ENCODE measurements around the gene FUOM.

The FUOM gene

GRCh38 chr10:133351408-133352318 lies 6.2 kb downstream of the FUOM start:
- Mint-ChIP-seq H3K4me3 (no peak overlapping the region), H3K27me3 (peaks cover 12% of the 10 kb centered on the region), H3K4me1 (peaks cover 10% of the 10 kb centered on the region), H3K9me3 (no peaks in the 10 kb centered on the region), H3K27ac (no peak overlapping the region)
- no peak for DNase-seq
- ATAC-seq = no peak

- Mint-ChIP-seq H3K9me3 (no peaks in the 10 kb centered on the region), H3K27me3 (peaks cover 19% of the 10 kb centered on the region), H3K27ac (peak overlapping the region in 1 of 2 donors; percentile 48), H3K4me1 (peaks cover 4% of the 10 kb centered on the region), H3K4me3 (no peak overlapping the region)
- DNase-seq (no peak), ATAC-seq (no peak)
Measured at GRCh38 chr10:133350950-133351329, 6.9 kb downstream of the FUOM start.

GRCh38 chr10:133350283-133350949 lies 7.4 kb downstream of the FUOM start:
- H3K4me3 Mint-ChIP-seq = no peak overlapping the region
- no peak for DNase-seq
- H3K9me3 Mint-ChIP-seq = no peaks in the 10 kb centered on the region
- peak overlapping the region in 1 of 2 donors; percentile 48 for H3K27ac Mint-ChIP-seq
- H3K27me3 Mint-ChIP-seq = peaks cover 25% of the 10 kb centered on the region
- no peak for ATAC-seq
- no peaks in the 10 kb centered on the region for H3K4me1 Mint-ChIP-seq

GRCh38 chr10:133349577-133350011 lies 8.2 kb downstream of the FUOM start:
- DNase-seq (no peak), ATAC-seq (no peak)
- no peaks in the 10 kb centered on the region for H3K4me1 Mint-ChIP-seq
- no peak overlapping the region for H3K4me3 Mint-ChIP-seq
- peaks cover 33% of the 10 kb centered on the region for H3K27me3 Mint-ChIP-seq
- no peaks in the 10 kb centered on the region for H3K9me3 Mint-ChIP-seq
- no peak overlapping the region for H3K27ac Mint-ChIP-seq

- no peak for DNase-seq
- no peak overlapping the region for H3K4me3 Mint-ChIP-seq
Measured at GRCh38 chr10:133349160-133349568, 8.7 kb downstream of the FUOM start.

GRCh38 chr10:133347710-133348517 lies 9.9 kb downstream of the FUOM start:
- Mint-ChIP-seq H3K4me1 (no peaks in the 10 kb centered on the region), H3K27ac (no peak overlapping the region), H3K4me3 (no peak overlapping the region), H3K27me3 (peaks cover 47% of the 10 kb centered on the region), H3K9me3 (no peaks in the 10 kb centered on the region)
- DNase-seq = no peak
- no peak for ATAC-seq

More at GRCh38 chr10:133349160-133349568, 8.7 kb downstream of the FUOM start:
- peak overlapping the region in 1 of 2 donors; percentile 19 for H3K27ac Mint-ChIP-seq
- ATAC-seq = no peak
- H3K9me3 Mint-ChIP-seq = no peaks in the 10 kb centered on the region
- H3K4me1 Mint-ChIP-seq = no peaks in the 10 kb centered on the region
- H3K27me3 Mint-ChIP-seq = peaks cover 37% of the 10 kb centered on the region

GRCh38 chr10:133346413-133346812 lies 11.4 kb downstream of the FUOM start:
- ATAC-seq (peak; percentile 11), DNase-seq (no peak)
- H3K4me1 Mint-ChIP-seq = no peaks in the 10 kb centered on the region
- H3K9me3 Mint-ChIP-seq = no peaks in the 10 kb centered on the region
- no peak overlapping the region for H3K4me3 Mint-ChIP-seq
- no peak overlapping the region for H3K27ac Mint-ChIP-seq
- peaks cover 56% of the 10 kb centered on the region for H3K27me3 Mint-ChIP-seq

- H3K27ac Mint-ChIP-seq = no peak overlapping the region
- no peaks in the 10 kb centered on the region for H3K4me1 Mint-ChIP-seq
- H3K27me3 Mint-ChIP-seq = peaks cover 54% of the 10 kb centered on the region
- no peaks in the 10 kb centered on the region for H3K9me3 Mint-ChIP-seq
- no peak overlapping the region for H3K4me3 Mint-ChIP-seq
- ATAC-seq = no peak
- DNase-seq = no peak
Measured at GRCh38 chr10:133344236-133344635, 13.6 kb downstream of the FUOM start.

GRCh38 chr10:133343558-133343957 lies 14.3 kb downstream of the FUOM start:
- Mint-ChIP-seq H3K27ac (no peak overlapping the region), H3K27me3 (peaks cover 48% of the 10 kb centered on the region), H3K4me1 (no peaks in the 10 kb centered on the region), H3K9me3 (no peaks in the 10 kb centered on the region), H3K4me3 (no peak overlapping the region)
- no peak for ATAC-seq
- no peak for DNase-seq

GRCh38 chr10:133342942-133343341 lies 14.9 kb downstream of the FUOM start:
- Mint-ChIP-seq H3K9me3 (no peaks in the 10 kb centered on the region), H3K27ac (no peak overlapping the region), H3K27me3 (peaks cover 48% of the 10 kb centered on the region), H3K4me3 (no peak overlapping the region), H3K4me1 (no peaks in the 10 kb centered on the region)
- no peak for DNase-seq
- no peak for ATAC-seq

GRCh38 chr10:133341983-133342382 lies 15.8 kb downstream of the FUOM start:
- Mint-ChIP-seq H3K27ac (peak overlapping the region in 1 of 2 donors; percentile 23), H3K4me3 (no peak overlapping the region), H3K9me3 (no peaks in the 10 kb centered on the region), H3K4me1 (no peaks in the 10 kb centered on the region), H3K27me3 (peaks cover 48% of the 10 kb centered on the region)
- no peak for ATAC-seq
- DNase-seq = no peak

GRCh38 chr10:133339708-133340380 lies 18.0 kb downstream of the FUOM start:
- DNase-seq = no peak
- Mint-ChIP-seq H3K27me3 (peaks cover 30% of the 10 kb centered on the region), H3K4me3 (no peak overlapping the region), H3K4me1 (peaks cover 2% of the 10 kb centered on the region), H3K9me3 (no peaks in the 10 kb centered on the region), H3K27ac (no peak overlapping the region)
- no peak for ATAC-seq

GRCh38 chr10:133338080-133339071 lies 19.4 kb downstream of the FUOM start:
- H3K4me3 Mint-ChIP-seq = no peak overlapping the region
- H3K4me1 Mint-ChIP-seq = peaks cover 7% of the 10 kb centered on the region
- no peak for ATAC-seq
- peaks cover 29% of the 10 kb centered on the region for H3K27me3 Mint-ChIP-seq
- no peak for DNase-seq
- H3K27ac Mint-ChIP-seq = no peak overlapping the region
- no peaks in the 10 kb centered on the region for H3K9me3 Mint-ChIP-seq

GRCh38 chr10:133337370-133337725 lies 20.5 kb downstream of the FUOM start:
- H3K27me3 Mint-ChIP-seq = peaks cover 34% of the 10 kb centered on the region
- H3K27ac Mint-ChIP-seq = no peak overlapping the region
- H3K4me3 Mint-ChIP-seq = no peak overlapping the region
- DNase-seq (no peak), ATAC-seq (no peak)
- no peaks in the 10 kb centered on the region for H3K9me3 Mint-ChIP-seq
- H3K4me1 Mint-ChIP-seq = peaks cover 7% of the 10 kb centered on the region

Data from stimulated activated naive CD8-positive, alpha-beta T cell treated with anti-CD3 and anti-CD28 coated beads, Interleukin-15, amount 100 ng/mL, for 72 hours (primary cell).